Choroid plexus epithelial cell (primary cell): ENCODE data around the gene NKAPD1.
A peak's percentile ranks its signal among the peaks of the same experiment; 100 is the strongest.
"Not testable (repeated sequence)": the region's sequence is repeated elsewhere in the genome, so short reads cannot be mapped to it uniquely, and the experiment has no call there.

Experiments
- DNase-seq: peaks from one replicate; pipeline ENCODE4 v3.0.0-alpha.2; 2010; ENCODE audit warnings: low read depth
- H3K4me3 ChIP-seq: 2 replicates; pipeline ENCODE4 v1.5.1; 2011; ENCODE audit warnings: low read depth, mild to moderate bottlenecking, control low read depth, low read length, moderate library complexity
- CTCF ChIP-seq: conservative IDR thresholded peaks from 2 replicates; pipeline ENCODE4 v1.5.1; 2011; ENCODE audit warnings: low read depth, mild to moderate bottlenecking, control low read depth, inconsistent platforms, low read length, moderate library complexity

NKAPD1 gene

GRCh38 chr11:112073941-112074811 lies at the start of gene NKAPD1, which contains the start of gene PIH1D2:
Gene NKAPD1 (plus strand): TSS chr11:112074299. CDS start chr11:112075575, 1,276 bp downstream.
Gene PIH1D2 (minus strand): TSS chr11:112074017. CDS start chr11:112073174, 843 bp downstream.
- DNase-seq, result peak; percentile 93
- H3K4me3 ChIP-seq, result peak within 1 kb of the TSS; percentile 92
- no peak for TF ChIP-seq CTCF

GRCh38 chr11:112024773-112025678 lies 49.1 kb upstream of the NKAPD1 start, which contains the start of gene DLAT:
Gene DLAT (plus strand): TSS chr11:112025408. CDS start chr11:112025473, 65 bp downstream.
- no peak for TF ChIP-seq CTCF
- DNase-seq, result peak; percentile 70
- peak within 1 kb of the TSS; percentile 92 for H3K4me3 ChIP-seq

- H3K4me3 ChIP-seq, result peak overlapping the region; percentile 92
- no peak for TF ChIP-seq CTCF
- DNase-seq, result peak; percentile 35
Measured at GRCh38 chr11:112025707-112026106, 48.4 kb upstream of the NKAPD1 start.

- not testable (repeated sequence) for DNase-seq, H3K4me3 ChIP-seq
Measured at GRCh38 chr11:112026784-112027410, 47.2 kb upstream of the NKAPD1 start.

GRCh38 chr11:112029460-112029859 lies 44.6 kb upstream of the NKAPD1 start:
- no peak overlapping the region for H3K4me3 ChIP-seq
- DNase-seq, result no peak
- no peak for TF ChIP-seq CTCF

- TF ChIP-seq CTCF, result no peak
- no peak for DNase-seq
- no peak overlapping the region for H3K4me3 ChIP-seq
Measured at GRCh38 chr11:112033902-112034301, 40.2 kb upstream of the NKAPD1 start.
